K562 (cell line): ENCODE measurements around the gene NAIF1. TPM values are rescaled to one million over a fixed set of nuclear protein-coding genes. Genes with fewer than 3 reads are reported as not detected.

Source experiments
- ARHGAP35 ChIP-seq: fragments of 450-650 bp; IDR thresholded peaks from 2 replicates; pipeline ENCODE4 v1.6.1; 2018; ENCODE audit not compliant: partially characterized antibody
- ARID2 ChIP-seq: fragments of 450-650 bp; IDR thresholded peaks from 2 replicates; pipeline ENCODE4 v1.6.1; 2017; ENCODE audit warnings: antibody characterized with exemption, mild to moderate bottlenecking
- CEBPB ChIP-seq: fragments of 450-650 bp; IDR thresholded peaks from 2 replicates; pipeline ENCODE4 v1.6.1; 2016; ENCODE audit warnings: missing genetic modification characterization, missing compliant biosample characterization
- CTCFL ChIP-seq: IDR thresholded peaks from 2 replicates; pipeline ENCODE4 v1.6.1; 2011; ENCODE audit warnings: borderline replicate concordance, low read depth, mild to moderate bottlenecking, moderate library complexity, low read length; ENCODE audit not compliant: insufficient read depth, poor library complexity, severe bottlenecking
- ELF2 ChIP-seq: fragments of 250-450 bp; sonication (Bioruptor Pico); IDR thresholded peaks from 2 replicates; pipeline ENCODE4 v1.5.0; 2021; ENCODE audit warnings: mild to moderate bottlenecking
- FOXK1 ChIP-seq: sonication (generic); formaldehyde crosslinking; IDR thresholded peaks from 2 replicates; pipeline ENCODE4 v1.8.0; 2022; ENCODE audit warnings: missing genetic modification reagents, mild to moderate bottlenecking, borderline replicate concordance
- HIVEP1 ChIP-seq: fragments of 250-450 bp; sonication (Bioruptor Pico); IDR thresholded peaks from 2 replicates; pipeline ENCODE4 v1.4.0; 2020; ENCODE audit warnings: mild to moderate bottlenecking
- HNRNPLL ChIP-seq: fragments of 200-400 bp; formaldehyde crosslinking; IDR thresholded peaks from 2 replicates; pipeline ENCODE4 v1.6.1; 2017; ENCODE audit warnings: low read length, low read depth, mild to moderate bottlenecking; ENCODE audit not compliant: poor library complexity, severe bottlenecking
- IRF1 ChIP-seq: sonication (generic); formaldehyde crosslinking; IDR thresholded peaks from 2 replicates; pipeline ENCODE4 v1.8.0; 2022; ENCODE audit warnings: missing genetic modification reagents, mild to moderate bottlenecking, borderline replicate concordance
- MYBL2 ChIP-seq, 2 experiments: fragments of 450-650 bp in 1 of 2; sonication (generic) in 1 of 2; formaldehyde crosslinking in 1 of 2; IDR thresholded peaks; 2 replicates each; pipeline versions ENCODE4 v1.6.1 to v1.8.1; 2017 to 2022; ENCODE audit warnings: borderline replicate concordance in 1 of 2, inconsistent platforms in 1 of 2, low read depth in 1 of 2, mild to moderate bottlenecking in 1 of 2, missing genetic modification reagents in 1 of 2, moderate library complexity in 1 of 2
- SAP30 ChIP-seq: fragments of 200-600 bp; sonication (generic); IDR thresholded peaks from 2 replicates; pipeline ENCODE4 v1.6.1; 2012; ENCODE audit warnings: borderline replicate concordance, low read depth, mild to moderate bottlenecking, moderate library complexity, low read length, control low read depth, inconsistent platforms; ENCODE audit not compliant: insufficient read depth, poor library complexity, severe bottlenecking
- SMARCA5 ChIP-seq: fragments of 450-650 bp; IDR thresholded peaks from 2 replicates; pipeline ENCODE4 v1.6.1; 2016
- STAT6 ChIP-seq: sonication (generic); formaldehyde crosslinking; IDR thresholded peaks from 2 replicates; pipeline ENCODE4 v1.8.1; 2023; ENCODE audit warnings: mild to moderate bottlenecking, missing genetic modification reagents
- ZBTB1 ChIP-seq: sonication (generic); formaldehyde crosslinking; IDR thresholded peaks from 2 replicates; pipeline ENCODE4 v1.8.1; 2023; ENCODE audit warnings: missing genetic modification reagents, low read depth, mild to moderate bottlenecking, borderline replicate concordance
- ZC3H8 ChIP-seq: fragments of 450-650 bp; IDR thresholded peaks from 2 replicates; pipeline ENCODE4 v1.6.1; 2017
- ZNF77 ChIP-seq: fragments of 250-450 bp; sonication (Bioruptor Pico); IDR thresholded peaks from 2 replicates; pipeline ENCODE4 v1.5.0; 2020
- polyA plus RNA-seq, 8 experiments: library from polyadenylated mRNA; depleted of rRNA in 4 of 8; stranded (reverse) in 5 of 8; unstranded in 3 of 8; fragments of >200 nt; fragmentation: Nextera tagmentation in 2 of 8; fragmentation: Illumina TruSeq in 1 of 8; extraction: Ambion mirVana in 2 of 8; extraction: Trizol in 1 of 8; gene quantifications; 2 replicates each; pipeline versions ENCODE4 v1.2.1 to v1.2.3, GENCODE V29; 2011 to 2014; ENCODE audit warnings: inconsistent platforms in 1 of 8, missing spikeins in 1 of 8
- total RNA-seq, 7 experiments: library from RNA; depleted of rRNA in 6 of 7; stranded (reverse); fragments of >200 nt in 6 of 7; fragmentation: Illumina TruSeq in 2 of 7; extraction: Trizol in 2 of 7; gene quantifications; 2 replicates each; pipeline versions ENCODE4 v1.2.1 to v1.2.3, GENCODE V29; 2011 to 2021; ENCODE audit warnings: low replicate concordance in 1 of 7
- TF ChIP-seq, protein P1 (sequence below): fragments of 450-650 bp; IDR thresholded peaks from 2 replicates; pipeline ENCODE4 v1.6.1; 2017; ENCODE audit warnings: antibody characterized with exemption, mild to moderate bottlenecking

NAIF1 gene
- total and polyA plus RNA-seq, 9 of the 15 experiments (the other 6 are each of a cell fraction or from before 2014, with no cell fraction given): 4.8 to 26.6 (median 17.2) TPM

- TF ChIP-seq CTCFL (peak; percentile 9), ELF2 (CRISPR knock-in tag) (0 out of 2 replicates have a peak, but pooled peaks have one; percentile 30), ARHGAP35 (no peak), MYBL2 (IDR thresholded peaks at IDR 0.05; ENCODE audit: low read depth) (no peak), MYBL2 (CRISPR knock-in tag; IDR thresholded peaks at IDR 0.05; ENCODE audit: borderline replicate concordance) (0 out of 2 replicates have a peak, but pooled peaks have one; percentile 34), FOXK1 (CRISPR knock-in tag) (no peak), SAP30 (peak; percentile 62), HNRNPLL (no peak), IRF1 (CRISPR knock-in tag) (no peak), ZNF77 (CRISPR knock-in tag) (no peak), STAT6 (no peak), SMARCA5 (no peak), CEBPB (tag) (no peak), ZBTB1 (CRISPR knock-in tag) (no peak; the same call in 1 of the 2 replicates), HIVEP1 (CRISPR knock-in tag) (no peak), ARID2 (no peak), ZC3H8 (no peak)
- TF ChIP-seq, protein P1, sequence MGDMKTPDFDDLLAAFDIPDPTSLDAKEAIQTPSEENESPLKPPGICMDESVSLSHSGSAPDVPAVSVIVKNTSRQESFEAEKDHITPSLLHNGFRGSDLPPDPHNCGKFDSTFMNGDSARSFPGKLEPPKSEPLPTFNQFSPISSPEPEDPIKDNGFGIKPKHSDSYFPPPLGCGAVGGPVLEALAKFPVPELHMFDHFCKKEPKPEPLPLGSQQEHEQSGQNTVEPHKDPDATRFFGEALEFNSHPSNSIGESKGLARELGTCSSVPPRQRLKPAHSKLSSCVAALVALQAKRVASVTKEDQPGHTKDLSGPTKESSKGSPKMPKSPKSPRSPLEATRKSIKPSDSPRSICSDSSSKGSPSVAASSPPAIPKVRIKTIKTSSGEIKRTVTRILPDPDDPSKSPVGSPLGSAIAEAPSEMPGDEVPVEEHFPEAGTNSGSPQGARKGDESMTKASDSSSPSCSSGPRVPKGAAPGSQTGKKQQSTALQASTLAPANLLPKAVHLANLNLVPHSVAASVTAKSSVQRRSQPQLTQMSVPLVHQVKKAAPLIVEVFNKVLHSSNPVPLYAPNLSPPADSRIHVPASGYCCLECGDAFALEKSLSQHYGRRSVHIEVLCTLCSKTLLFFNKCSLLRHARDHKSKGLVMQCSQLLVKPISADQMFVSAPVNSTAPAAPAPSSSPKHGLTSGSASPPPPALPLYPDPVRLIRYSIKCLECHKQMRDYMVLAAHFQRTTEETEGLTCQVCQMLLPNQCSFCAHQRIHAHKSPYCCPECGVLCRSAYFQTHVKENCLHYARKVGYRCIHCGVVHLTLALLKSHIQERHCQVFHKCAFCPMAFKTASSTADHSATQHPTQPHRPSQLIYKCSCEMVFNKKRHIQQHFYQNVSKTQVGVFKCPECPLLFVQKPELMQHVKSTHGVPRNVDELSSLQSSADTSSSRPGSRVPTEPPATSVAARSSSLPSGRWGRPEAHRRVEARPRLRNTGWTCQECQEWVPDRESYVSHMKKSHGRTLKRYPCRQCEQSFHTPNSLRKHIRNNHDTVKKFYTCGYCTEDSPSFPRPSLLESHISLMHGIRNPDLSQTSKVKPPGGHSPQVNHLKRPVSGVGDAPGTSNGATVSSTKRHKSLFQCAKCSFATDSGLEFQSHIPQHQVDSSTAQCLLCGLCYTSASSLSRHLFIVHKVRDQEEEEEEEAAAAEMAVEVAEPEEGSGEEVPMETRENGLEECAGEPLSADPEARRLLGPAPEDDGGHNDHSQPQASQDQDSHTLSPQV: no peak
These were observed 1.5 kb upstream of the NAIF1 start (continued) for GRCh38 chr9:128068386-128069205.
